GM23248 (cell line): ENCODE data around the gene FSIP2. TPM values are rescaled to one million over a fixed set of nuclear protein-coding genes. Genes with fewer than 3 reads are reported as not detected.

Experiments
- DNase-seq: peaks from one replicate; pipeline ENCODE4 v3.0.0-alpha.2; 2015
- H2AFZ ChIP-seq: fragments of 200-600 bp; sonication (generic); 2 replicates; pipeline ENCODE4 v1.6.1; 2016; ENCODE audit warnings: antibody characterized with exemption
- H3F3A ChIP-seq: fragments of 200-600 bp; sonication (generic); 2 replicates; pipeline ENCODE4 v1.6.1; 2016; ENCODE audit warnings: mild to moderate bottlenecking, antibody characterized with exemption, mixed run types; ENCODE audit not compliant: insufficient read depth
- H3K27ac ChIP-seq: fragments of 200-600 bp; sonication (generic); 2 replicates; pipeline ENCODE4 v1.5.1; 2016; ENCODE audit warnings: mild to moderate bottlenecking
- H3K27me3 ChIP-seq: fragments of 200-600 bp; sonication (generic); replicated peaks from 2 replicates; pipeline ENCODE4 v1.6.1; 2016; ENCODE audit warnings: mild to moderate bottlenecking; ENCODE audit not compliant: insufficient read depth
- H3K36me3 ChIP-seq: fragments of 200-600 bp; sonication (generic); 2 replicates; pipeline ENCODE4 v1.6.1; 2016; ENCODE audit warnings: low read depth, mild to moderate bottlenecking
- H3K4me1 ChIP-seq: fragments of 200-600 bp; sonication (generic); 2 replicates; pipeline ENCODE4 v1.6.1; 2016; ENCODE audit warnings: mild to moderate bottlenecking; ENCODE audit not compliant: insufficient read depth
- H3K4me2 ChIP-seq: fragments of 200-600 bp; sonication (generic); one replicate; pipeline ENCODE4 v1.6.1; 2016; ENCODE audit warnings: mild to moderate bottlenecking; ENCODE audit not compliant: unreplicated experiment
- H3K4me3 ChIP-seq: fragments of 200-600 bp; sonication (generic); 2 replicates; pipeline ENCODE4 v1.5.1; 2016; ENCODE audit warnings: mild to moderate bottlenecking
- H3K79me2 ChIP-seq: fragments of 200-600 bp; sonication (generic); 2 replicates; pipeline ENCODE4 v1.6.1; 2016; ENCODE audit warnings: mild to moderate bottlenecking; ENCODE audit not compliant: insufficient read depth
- H3K9ac ChIP-seq: fragments of 200-600 bp; sonication (generic); 2 replicates; pipeline ENCODE4 v1.6.1; 2016; ENCODE audit warnings: mild to moderate bottlenecking
- H3K9me2 ChIP-seq: fragments of 200-600 bp; sonication (generic); 2 replicates; pipeline ENCODE4 v1.6.1; 2016; ENCODE audit warnings: mixed run types, mild to moderate bottlenecking, moderate library complexity; ENCODE audit not compliant: insufficient read depth
- H3K9me3 ChIP-seq: fragments of 200-600 bp; sonication (generic); one replicate; pipeline ENCODE4 v1.6.1; 2017; ENCODE audit warnings: low read depth
- H4K20me1 ChIP-seq: fragments of 200-600 bp; sonication (generic); 2 replicates; pipeline ENCODE4 v1.6.0; 2016; ENCODE audit not compliant: insufficient read depth
- EZH2 ChIP-seq: fragments of 200-600 bp; sonication (generic); IDR thresholded peaks from 2 replicates; pipeline ENCODE4 v1.6.1; 2018; ENCODE audit warnings: antibody characterized with exemption, mild to moderate bottlenecking; ENCODE audit not compliant: insufficient read depth, poor library complexity, severe bottlenecking
- EZH2phosphoT487 ChIP-seq: fragments of 200-600 bp; sonication (generic); IDR thresholded peaks from 2 replicates; pipeline ENCODE4 v1.6.1; 2018; ENCODE audit warnings: antibody characterized with exemption, moderate library complexity, mild to moderate bottlenecking, low read depth; ENCODE audit not compliant: insufficient read depth
- WGBS, 2 experiments: methylation state at CpG; one replicate each; pipeline ENCODE4 v1.1.6; 2015 to 2017; ENCODE audit warnings: low lambda C conversion rate in 2 of 2, low coverage in 1 of 2; ENCODE audit errors: missing lambda C conversion rate in 2 of 2; 5-methylcytosine and 5-hydroxymethylcytosine counted together
- in situ Hi-C: fragments of 300-500 bp; cut with MboI; formaldehyde crosslinking; loops from 2 replicates; pipeline ENCODE4 v1.15.0; 2020
- polyA plus RNA-seq: library from polyadenylated mRNA; unstranded; fragments of >200 nt; fragmentation: Nextera tagmentation; extraction: Ambion mirVana; gene quantifications from 2 replicates; pipeline ENCODE4 v1.2.1, GENCODE V29; 2016
- total RNA-seq: library from RNA; depleted of rRNA; stranded (reverse); fragments of >200 nt; shearing (Covaris generic); gene quantifications from 2 replicates; pipeline ENCODE4 v1.2.3, GENCODE V29; 2014

The FSIP2 gene
- total and polyA plus RNA-seq, 2 experiments from 2014 or later, result not detected

- Histone ChIP-seq H3K9me2 (no peaks in the 10 kb centered on the region), H3K27ac (no peak overlapping the region), H3K4me2 (no peak overlapping the region), H3K27me3 (no peaks in the 10 kb centered on the region), H3K9me3 (no peaks in the 10 kb centered on the region), H4K20me1 (no peaks in the 10 kb centered on the region), H3K4me1 (no peaks in the 10 kb centered on the region; the same call in 1 of the 2 replicates), H3K79me2 (no peaks in the 10 kb centered on the region), H3K36me3 (no peaks in the 10 kb centered on the region), H2AFZ (no peak overlapping the region), H3K4me3 (no peak overlapping the region), H3K9ac (no peak overlapping the region), H3F3A (no peaks in the 10 kb centered on the region)
- TF ChIP-seq EZH2 (no peak), EZH2phosphoT487 (no peak)
- DNase-seq, result peak; percentile 74
- in situ Hi-C loops, result no loop called here
- 96 to 100% methylated on average over 2 of the region's 2 CpGs for WGBS, 2 experiments
Measured at GRCh38 chr2:185787227-185788145, 48.9 kb downstream of the FSIP2 start.

- 62 to 63% methylated on average over 2 of the region's 2 CpGs for WGBS, 2 experiments
- no peaks in the 10 kb centered on the region for H3K27me3 ChIP-seq
- no peaks in the 10 kb centered on the region for H3K36me3 ChIP-seq
- no peak overlapping the region for H3K4me2 ChIP-seq
- no peak overlapping the region for H3K9ac ChIP-seq
- in situ Hi-C loops, result no loop called here
- no peak for DNase-seq
- H3K9me3 ChIP-seq, result no peaks in the 10 kb centered on the region
- H3K9me2 ChIP-seq, result no peaks in the 10 kb centered on the region
- H3K27ac ChIP-seq, result no peak overlapping the region
- peaks cover 7% of the 10 kb centered on the region; the same call in 1 of the 2 replicates for H3K4me1 ChIP-seq
- TF ChIP-seq EZH2, result no peak
- no peak for TF ChIP-seq EZH2phosphoT487
- H3K4me3 ChIP-seq, result no peak overlapping the region
- H3K79me2 ChIP-seq, result no peaks in the 10 kb centered on the region
- H2AFZ ChIP-seq, result no peak overlapping the region
- H4K20me1 ChIP-seq, result no peaks in the 10 kb centered on the region
- H3F3A ChIP-seq, result no peaks in the 10 kb centered on the region
Measured at GRCh38 chr2:185790361-185790760, 51.8 kb downstream of the FSIP2 start.

GRCh38 chr2:185793532-185794345, 55.1 kb downstream of the FSIP2 start:
- Histone ChIP-seq H4K20me1 (no peaks in the 10 kb centered on the region), H3K27ac (no peak overlapping the region), H3K79me2 (no peaks in the 10 kb centered on the region), H3K9me2 (no peaks in the 10 kb centered on the region), H3K9ac (no peak overlapping the region), H3K9me3 (no peaks in the 10 kb centered on the region), H3K36me3 (no peaks in the 10 kb centered on the region), H3K4me1 (0 out of 2 replicates have a peak, but pooled peaks cover 7% of the 10 kb centered on the region), H3F3A (no peaks in the 10 kb centered on the region), H3K27me3 (no peaks in the 10 kb centered on the region), H3K4me3 (no peak overlapping the region), H3K4me2 (no peak overlapping the region), H2AFZ (no peak overlapping the region)
- no peak for TF ChIP-seq EZH2phosphoT487
- no peak for TF ChIP-seq EZH2
- 33 to 39% methylated on average over 7 of the region's 7 CpGs for WGBS, 2 experiments
- in situ Hi-C loops, result no loop called here
- DNase-seq, result peak; percentile 27

- no peak for DNase-seq
- H3K4me1 ChIP-seq, result 0 out of 2 replicates have a peak, but pooled peaks cover 7% of the 10 kb centered on the region
- no peaks in the 10 kb centered on the region for H3K36me3 ChIP-seq
- TF ChIP-seq EZH2 (no peak), EZH2phosphoT487 (no peak)
- H3K27me3 ChIP-seq, result no peaks in the 10 kb centered on the region
- WGBS, 2 experiments, result 19 to 25% methylated on average over 2 of the region's 2 CpGs
- H3F3A ChIP-seq, result no peaks in the 10 kb centered on the region
- H4K20me1 ChIP-seq, result no peaks in the 10 kb centered on the region
- in situ Hi-C loops, result no loop called here
- H3K9me3 ChIP-seq, result no peaks in the 10 kb centered on the region
- H3K4me3 ChIP-seq, result no peak overlapping the region
- H3K9me2 ChIP-seq, result no peaks in the 10 kb centered on the region
- no peak overlapping the region for H3K4me2 ChIP-seq
- H3K27ac ChIP-seq, result no peak overlapping the region
- no peak overlapping the region for H2AFZ ChIP-seq
- no peaks in the 10 kb centered on the region for H3K79me2 ChIP-seq
- no peak overlapping the region for H3K9ac ChIP-seq
Measured at GRCh38 chr2:185796758-185797157, 58.2 kb downstream of the FSIP2 start.
